ENCODE data around the gene APLP2.

APLP2 gene

DNA sequence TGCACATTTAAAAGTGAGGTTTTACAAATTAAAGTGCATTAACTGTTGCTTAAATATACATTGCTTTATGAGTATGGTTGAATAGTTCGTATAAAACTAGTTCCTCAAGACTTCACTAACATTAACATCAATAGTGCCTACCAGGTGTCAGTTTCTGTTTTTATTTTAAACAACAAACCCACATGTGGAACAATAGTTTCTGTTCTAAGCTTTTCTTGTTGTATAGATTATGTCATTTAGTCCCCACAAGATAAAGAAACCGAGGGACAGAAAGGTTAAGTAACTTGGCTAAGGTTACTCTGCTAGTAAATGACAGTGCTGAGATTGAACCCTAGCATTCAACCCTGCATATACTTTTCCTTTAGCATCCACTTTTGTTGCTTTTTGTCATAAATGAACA, 48.5 kb downstream of the APLP2 start:
- no peak overlapping the region for H3K9ac ChIP-seq (ENCODE audit: low read length)
- no peaks in the 10 kb centered on the region for H3K9me3 ChIP-seq (ENCODE audit: control insufficient read depth, insufficient read depth, low read depth, low read length)
- peaks cover 7% of the 10 kb centered on the region; the same call in 1 of the 2 replicates for H3K4me1 ChIP-seq (ENCODE audit: control insufficient read depth, insufficient read depth, low read length)
- peaks cover 68% of the 10 kb centered on the region for H3K36me3 ChIP-seq (ENCODE audit: control insufficient read depth, insufficient read depth, low read length)
- no peaks in the 10 kb centered on the region for H3K27me3 ChIP-seq (ENCODE audit: control insufficient read depth, insufficient read depth, low read length)
- no peak overlapping the region for H3K4me3 ChIP-seq (ENCODE audit: low read depth, low read length)
- no peak overlapping the region for H3K27ac ChIP-seq (ENCODE audit: low read depth, low read length)

DNA sequence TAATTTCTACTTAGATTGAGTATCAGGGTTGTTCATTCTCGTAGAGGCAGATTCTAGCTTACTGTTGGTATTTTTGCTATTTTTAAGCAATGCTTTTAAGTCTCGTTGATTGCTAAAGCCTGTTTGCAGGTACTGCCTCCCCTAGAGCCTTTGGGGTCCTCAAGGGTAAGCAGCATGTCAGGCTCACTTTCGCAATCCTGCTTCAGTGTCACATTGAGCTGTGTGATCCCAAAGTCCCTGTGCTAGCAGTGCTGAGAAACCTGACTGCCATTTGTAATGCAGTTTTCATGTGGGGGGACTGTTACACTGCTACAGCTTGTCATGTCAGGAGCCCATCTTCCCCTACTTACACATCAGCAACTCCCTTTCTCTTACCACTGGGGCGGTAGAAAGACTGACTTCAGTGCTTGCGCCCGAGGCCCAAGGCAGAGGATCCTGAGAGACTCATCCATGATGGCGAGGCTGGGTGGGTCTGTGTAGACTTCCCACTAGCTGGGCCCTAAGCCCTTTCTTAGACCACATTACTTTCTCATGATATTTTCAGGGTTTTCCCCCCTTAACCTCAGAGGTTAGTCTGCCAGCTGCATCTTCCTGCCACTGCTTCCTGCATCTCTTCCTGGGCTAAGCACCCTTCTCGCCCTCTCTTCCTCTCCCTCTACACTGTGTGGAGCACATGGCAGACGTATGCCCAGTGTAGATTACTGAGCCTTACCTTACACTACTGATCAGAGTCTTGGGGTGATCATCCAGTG, 49.1 kb downstream of the APLP2 start:
- peaks cover 70% of the 10 kb centered on the region for H3K36me3 ChIP-seq (ENCODE audit: control insufficient read depth, insufficient read depth, low read length)
- peaks cover 7% of the 10 kb centered on the region; the same call in 1 of the 2 replicates for H3K4me1 ChIP-seq (ENCODE audit: control insufficient read depth, insufficient read depth, low read length)
- H3K4me3 ChIP-seq (ENCODE audit: low read depth, low read length): no peak overlapping the region
- no peak overlapping the region for H3K27ac ChIP-seq (ENCODE audit: low read depth, low read length)
- no peak overlapping the region for H3K9ac ChIP-seq (ENCODE audit: low read length)
- H3K9me3 ChIP-seq (ENCODE audit: control insufficient read depth, insufficient read depth, low read depth, low read length): no peaks in the 10 kb centered on the region
- no peaks in the 10 kb centered on the region for H3K27me3 ChIP-seq (ENCODE audit: control insufficient read depth, insufficient read depth, low read length)

DNA sequence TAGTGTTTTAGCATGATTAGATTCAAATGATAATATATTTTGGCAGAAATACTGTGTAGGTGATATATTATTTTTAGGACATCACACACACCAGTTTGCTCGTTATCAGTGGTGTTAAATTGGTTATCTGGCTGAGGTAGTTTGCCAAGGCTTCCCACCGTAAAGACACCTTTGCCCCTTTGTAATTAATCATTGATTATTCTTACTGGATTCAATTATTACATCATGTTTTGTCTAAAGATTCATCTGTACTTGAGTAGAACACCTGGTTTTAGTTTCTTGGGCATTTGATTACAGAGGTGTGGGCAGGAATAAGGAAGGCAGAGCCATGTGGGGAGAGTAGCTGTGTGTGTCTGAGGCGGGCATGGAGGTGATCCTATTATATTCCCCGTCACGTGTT, 50.4 kb downstream of the APLP2 start:
- H3K27me3 ChIP-seq (ENCODE audit: control insufficient read depth, insufficient read depth, low read length): no peaks in the 10 kb centered on the region
- no peak overlapping the region for H3K9ac ChIP-seq (ENCODE audit: low read length)
- H3K4me3 ChIP-seq (ENCODE audit: low read depth, low read length): no peak overlapping the region
- H3K27ac ChIP-seq (ENCODE audit: low read depth, low read length): no peak overlapping the region
- peaks cover 4% of the 10 kb centered on the region; the same call in 1 of the 2 replicates for H3K4me1 ChIP-seq (ENCODE audit: control insufficient read depth, insufficient read depth, low read length)
- peaks cover 73% of the 10 kb centered on the region for H3K36me3 ChIP-seq (ENCODE audit: control insufficient read depth, insufficient read depth, low read length)
- H3K9me3 ChIP-seq (ENCODE audit: control insufficient read depth, insufficient read depth, low read depth, low read length): no peaks in the 10 kb centered on the region

DNA sequence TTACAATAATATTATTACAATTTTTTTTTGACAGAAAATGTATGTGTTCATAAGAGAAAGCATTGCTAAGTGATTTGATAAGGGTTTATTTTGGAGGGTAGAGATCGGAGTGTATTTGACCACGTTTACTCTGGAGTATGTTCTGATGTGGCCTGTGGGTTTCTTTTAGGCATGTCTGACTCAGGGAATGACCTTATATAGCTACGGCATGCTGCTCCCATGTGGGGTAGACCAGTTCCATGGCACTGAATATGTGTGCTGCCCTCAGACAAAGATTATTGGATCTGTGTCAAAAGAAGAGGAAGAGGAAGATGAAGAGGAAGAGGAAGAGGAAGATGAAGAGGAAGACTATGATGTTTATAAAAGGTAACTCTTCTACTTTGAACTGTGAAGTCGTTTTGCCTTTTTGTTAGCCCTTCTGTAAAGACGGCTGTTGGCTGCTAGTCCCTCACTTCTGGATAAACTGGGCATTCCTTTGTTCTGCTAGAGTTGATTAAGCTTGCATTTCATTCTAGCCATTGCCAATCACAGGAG, 51.8 kb downstream of the APLP2 start:
- Histone ChIP-seq H3K27me3 (ENCODE audit: control insufficient read depth, insufficient read depth, low read length) (no peaks in the 10 kb centered on the region), H3K27ac (ENCODE audit: low read depth, low read length) (no peak overlapping the region), H3K4me1 (ENCODE audit: control insufficient read depth, insufficient read depth, low read length) (no peaks in the 10 kb centered on the region), H3K36me3 (ENCODE audit: control insufficient read depth, insufficient read depth, low read length) (peaks cover 79% of the 10 kb centered on the region), H3K9ac (ENCODE audit: low read length) (no peak overlapping the region), H3K4me3 (ENCODE audit: low read depth, low read length) (no peak overlapping the region), H3K9me3 (ENCODE audit: control insufficient read depth, insufficient read depth, low read depth, low read length) (no peaks in the 10 kb centered on the region)

DNA sequence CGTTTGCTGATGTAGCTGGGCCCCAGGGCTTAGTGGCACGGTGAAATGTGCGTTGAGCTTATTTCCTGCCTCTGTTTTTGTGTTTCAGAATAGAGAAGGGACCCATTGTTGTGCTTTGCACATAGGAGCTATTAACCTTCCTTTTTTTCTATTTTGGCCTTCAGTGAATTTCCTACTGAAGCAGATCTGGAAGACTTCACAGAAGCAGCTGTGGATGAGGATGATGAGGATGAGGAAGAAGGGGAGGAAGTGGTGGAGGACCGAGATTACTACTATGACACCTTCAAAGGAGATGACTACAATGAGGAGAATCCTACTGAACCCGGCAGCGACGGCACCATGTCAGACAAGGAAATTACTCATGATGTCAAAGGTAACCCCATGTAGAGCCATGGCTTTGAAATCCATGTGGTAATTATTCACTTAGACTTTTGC, 52.5 kb downstream of the APLP2 start:
- no peaks in the 10 kb centered on the region for H3K4me1 ChIP-seq (ENCODE audit: control insufficient read depth, insufficient read depth, low read length)
- no peak overlapping the region for H3K9ac ChIP-seq (ENCODE audit: low read length)
- no peak overlapping the region for H3K4me3 ChIP-seq (ENCODE audit: low read depth, low read length)
- no peaks in the 10 kb centered on the region for H3K27me3 ChIP-seq (ENCODE audit: control insufficient read depth, insufficient read depth, low read length)
- no peak overlapping the region for H3K27ac ChIP-seq (ENCODE audit: low read depth, low read length)
- H3K9me3 ChIP-seq (ENCODE audit: control insufficient read depth, insufficient read depth, low read depth, low read length): no peaks in the 10 kb centered on the region
- peaks cover 85% of the 10 kb centered on the region for H3K36me3 ChIP-seq (ENCODE audit: control insufficient read depth, insufficient read depth, low read length)

DNA sequence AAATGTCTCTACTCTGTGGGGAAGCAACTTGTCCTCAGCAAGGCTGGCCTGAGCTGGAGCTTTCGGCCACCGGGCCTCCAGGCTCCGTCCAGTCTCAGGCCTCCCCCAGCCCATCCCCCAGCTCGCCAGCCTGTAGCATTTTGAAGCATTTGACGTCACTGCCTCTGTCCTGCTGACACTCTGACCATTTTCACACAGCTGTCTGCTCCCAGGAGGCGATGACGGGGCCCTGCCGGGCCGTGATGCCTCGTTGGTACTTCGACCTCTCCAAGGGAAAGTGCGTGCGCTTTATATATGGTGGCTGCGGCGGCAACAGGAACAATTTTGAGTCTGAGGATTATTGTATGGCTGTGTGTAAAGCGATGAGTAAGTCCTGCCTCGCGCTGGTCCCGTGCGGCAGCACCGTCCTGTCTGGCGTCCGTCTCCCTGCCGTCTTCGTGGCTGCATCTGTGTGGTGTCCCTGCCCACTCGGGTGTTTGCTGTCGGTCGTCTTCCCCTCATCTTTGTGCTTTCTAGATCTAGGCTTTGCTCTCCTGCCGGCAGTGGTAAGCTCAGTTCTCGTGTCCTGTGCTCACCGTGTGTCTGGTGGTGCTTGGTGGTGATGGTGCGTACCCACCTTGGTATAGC, 53.8 kb downstream of the APLP2 start:
- no peak overlapping the region for H3K4me3 ChIP-seq (ENCODE audit: low read depth, low read length)
- no peak overlapping the region for H3K9ac ChIP-seq (ENCODE audit: low read length)
- H3K27me3 ChIP-seq (ENCODE audit: control insufficient read depth, insufficient read depth, low read length): no peaks in the 10 kb centered on the region
- H3K36me3 ChIP-seq (ENCODE audit: control insufficient read depth, insufficient read depth, low read length): peaks cover 94% of the 10 kb centered on the region
- no peaks in the 10 kb centered on the region for H3K9me3 ChIP-seq (ENCODE audit: control insufficient read depth, insufficient read depth, low read depth, low read length)
- H3K4me1 ChIP-seq (ENCODE audit: control insufficient read depth, insufficient read depth, low read length): no peaks in the 10 kb centered on the region
- H3K27ac ChIP-seq (ENCODE audit: low read depth, low read length): no peak overlapping the region

DNA sequence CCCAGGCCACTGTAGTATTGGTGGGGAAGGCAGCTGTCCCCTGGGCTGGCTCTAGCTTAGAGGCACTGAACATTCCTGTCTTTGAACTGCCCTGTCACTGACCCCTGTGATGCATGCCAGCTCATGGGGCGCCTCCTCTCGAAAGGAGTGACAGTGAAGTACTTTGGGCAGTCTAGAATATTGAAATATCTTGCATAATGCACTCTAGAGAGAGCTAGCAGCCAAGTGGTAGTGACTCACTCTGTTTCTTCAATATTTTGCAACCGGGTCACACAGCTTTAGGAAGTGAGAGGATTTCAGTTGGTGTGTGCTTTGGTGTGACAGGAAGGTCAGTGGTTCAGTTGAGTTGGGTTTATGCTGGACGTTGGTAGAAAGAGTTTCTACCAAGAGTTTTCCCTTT, 54.4 kb downstream of the APLP2 start:
- Histone ChIP-seq H3K9me3 (ENCODE audit: control insufficient read depth, insufficient read depth, low read depth, low read length) (no peaks in the 10 kb centered on the region), H3K4me1 (ENCODE audit: control insufficient read depth, insufficient read depth, low read length) (no peaks in the 10 kb centered on the region), H3K36me3 (ENCODE audit: control insufficient read depth, insufficient read depth, low read length) (peaks cover 94% of the 10 kb centered on the region), H3K27me3 (ENCODE audit: control insufficient read depth, insufficient read depth, low read length) (no peaks in the 10 kb centered on the region), H3K27ac (ENCODE audit: low read depth, low read length) (no peak overlapping the region), H3K9ac (ENCODE audit: low read length) (no peak overlapping the region), H3K4me3 (ENCODE audit: low read depth, low read length) (no peak overlapping the region)

DNA sequence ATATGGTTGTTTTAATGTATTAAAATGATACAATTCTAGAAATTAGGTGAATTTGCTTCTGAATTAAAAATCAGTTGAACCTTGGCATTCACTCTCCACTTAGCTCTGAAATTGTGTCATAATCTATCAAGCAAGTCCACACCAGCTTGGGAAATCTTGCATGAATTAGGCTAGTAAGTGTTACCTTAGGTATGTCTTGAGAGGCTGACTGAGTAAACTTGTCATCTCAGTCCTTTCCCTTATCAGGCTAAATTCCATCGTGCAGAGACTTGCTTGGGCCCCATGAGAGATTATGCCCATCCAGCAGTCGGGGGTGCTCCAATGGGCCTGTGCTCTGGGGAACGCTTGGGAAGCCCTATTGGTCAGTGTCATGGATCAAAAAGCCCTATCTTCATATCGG, 55.9 kb downstream of the APLP2 start:
- Histone ChIP-seq H3K36me3 (ENCODE audit: control insufficient read depth, insufficient read depth, low read length) (peaks cover 98% of the 10 kb centered on the region), H3K9ac (ENCODE audit: low read length) (no peak overlapping the region), H3K4me3 (ENCODE audit: low read depth, low read length) (no peak overlapping the region), H3K9me3 (ENCODE audit: control insufficient read depth, insufficient read depth, low read depth, low read length) (no peaks in the 10 kb centered on the region), H3K4me1 (ENCODE audit: control insufficient read depth, insufficient read depth, low read length) (no peaks in the 10 kb centered on the region), H3K27ac (ENCODE audit: low read depth, low read length) (no peak overlapping the region), H3K27me3 (ENCODE audit: control insufficient read depth, insufficient read depth, low read length) (no peaks in the 10 kb centered on the region)

DNA sequence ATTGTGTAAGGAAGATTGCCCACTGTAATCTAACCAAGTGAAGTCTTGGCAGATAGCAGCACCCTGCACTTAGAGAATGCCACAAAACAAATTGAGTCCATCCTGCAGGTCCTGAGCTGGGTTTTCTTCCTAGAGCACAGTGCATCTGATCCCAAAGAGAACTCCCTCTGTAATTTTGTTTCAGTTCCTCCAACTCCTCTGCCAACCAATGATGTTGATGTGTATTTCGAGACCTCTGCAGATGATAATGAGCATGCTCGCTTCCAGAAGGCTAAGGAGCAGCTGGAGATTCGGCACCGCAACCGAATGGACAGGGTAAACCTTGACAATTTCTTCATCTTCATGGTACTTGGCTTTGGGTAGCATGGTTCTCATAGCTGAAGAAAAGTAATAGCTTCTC, 56.8 kb downstream of the APLP2 start:
- Histone ChIP-seq H3K27me3 (ENCODE audit: control insufficient read depth, insufficient read depth, low read length) (no peaks in the 10 kb centered on the region), H3K4me1 (ENCODE audit: control insufficient read depth, insufficient read depth, low read length) (no peaks in the 10 kb centered on the region), H3K4me3 (ENCODE audit: low read depth, low read length) (no peak overlapping the region), H3K9ac (ENCODE audit: low read length) (no peak overlapping the region), H3K36me3 (ENCODE audit: control insufficient read depth, insufficient read depth, low read length) (peaks cover 99% of the 10 kb centered on the region), H3K9me3 (ENCODE audit: control insufficient read depth, insufficient read depth, low read depth, low read length) (no peaks in the 10 kb centered on the region), H3K27ac (ENCODE audit: low read depth, low read length) (no peak overlapping the region)

DNA sequence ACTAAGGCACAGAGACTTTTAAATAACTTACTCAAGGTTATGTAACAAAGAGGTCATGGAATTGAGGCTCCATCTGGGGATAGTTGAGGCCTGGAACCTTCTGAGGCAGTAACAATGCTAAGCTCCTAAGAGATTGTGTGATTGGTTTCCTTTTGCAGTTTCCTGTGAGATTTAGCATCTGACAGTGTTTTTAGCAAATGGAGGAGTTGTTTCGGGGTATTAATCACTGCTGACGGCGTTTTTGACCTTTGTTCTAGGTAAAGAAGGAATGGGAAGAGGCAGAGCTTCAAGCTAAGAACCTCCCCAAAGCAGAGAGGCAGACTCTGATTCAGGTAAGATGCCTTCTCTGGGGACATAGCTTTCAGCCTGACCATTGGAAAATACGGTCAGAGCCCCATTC, 57.8 kb downstream of the APLP2 start:
- Histone ChIP-seq H3K4me3 (ENCODE audit: low read depth, low read length) (no peak overlapping the region), H3K9ac (ENCODE audit: low read length) (no peak overlapping the region), H3K9me3 (ENCODE audit: control insufficient read depth, insufficient read depth, low read depth, low read length) (peaks cover under 1% of the 10 kb centered on the region; the same call in 1 of the 2 replicates), H3K27me3 (ENCODE audit: control insufficient read depth, insufficient read depth, low read length) (no peaks in the 10 kb centered on the region), H3K4me1 (ENCODE audit: control insufficient read depth, insufficient read depth, low read length) (no peaks in the 10 kb centered on the region), H3K36me3 (ENCODE audit: control insufficient read depth, insufficient read depth, low read length) (peaks cover 98% of the 10 kb centered on the region), H3K27ac (ENCODE audit: low read depth, low read length) (no peak overlapping the region)

DNA sequence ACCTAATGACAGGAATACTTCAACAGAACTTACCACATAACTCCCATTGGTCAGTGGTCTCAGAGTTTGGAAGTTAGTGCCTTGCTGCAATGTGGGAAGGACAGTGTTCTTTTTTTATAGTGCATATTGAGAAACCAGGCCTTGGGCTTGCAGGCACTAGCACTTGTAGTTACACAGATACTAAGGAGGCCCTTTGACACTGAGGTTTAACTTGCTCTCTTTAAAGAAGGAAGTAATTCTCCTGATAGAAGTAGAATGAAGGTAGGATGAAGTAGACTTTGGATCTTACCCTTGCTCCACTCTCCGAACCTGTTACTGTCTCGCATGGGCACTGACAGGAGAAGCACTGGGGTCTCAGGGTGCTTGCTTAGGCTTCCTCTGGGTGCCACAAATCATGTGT, 58.9 kb downstream of the APLP2 start:
- no peaks in the 10 kb centered on the region for H3K4me1 ChIP-seq (ENCODE audit: control insufficient read depth, insufficient read depth, low read length)
- peaks cover 3% of the 10 kb centered on the region; the same call in 1 of the 2 replicates for H3K9me3 ChIP-seq (ENCODE audit: control insufficient read depth, insufficient read depth, low read depth, low read length)
- no peak overlapping the region for H3K27ac ChIP-seq (ENCODE audit: low read depth, low read length)
- H3K36me3 ChIP-seq (ENCODE audit: control insufficient read depth, insufficient read depth, low read length): peaks cover 98% of the 10 kb centered on the region
- no peaks in the 10 kb centered on the region for H3K27me3 ChIP-seq (ENCODE audit: control insufficient read depth, insufficient read depth, low read length)
- no peak overlapping the region for H3K4me3 ChIP-seq (ENCODE audit: low read depth, low read length)
- no peak overlapping the region for H3K9ac ChIP-seq (ENCODE audit: low read length)
